GM21528 (cell line): ENCODE results near the gene MAGEH1.
"Not testable (repeated sequence)": the region's sequence is repeated elsewhere in the genome, so short reads cannot be mapped to it uniquely, and the experiment has no call there.

Experiments used
- ATAC-seq: cut with Tn5 transposase; IDR thresholded peaks from one replicate; pipeline ENCODE4 v1.9.1; 2021; ENCODE audit warnings: mild to moderate bottlenecking, moderate library complexity; ENCODE audit not compliant: unreplicated experiment, low FRiP score

Gene MAGEH1, protein sequence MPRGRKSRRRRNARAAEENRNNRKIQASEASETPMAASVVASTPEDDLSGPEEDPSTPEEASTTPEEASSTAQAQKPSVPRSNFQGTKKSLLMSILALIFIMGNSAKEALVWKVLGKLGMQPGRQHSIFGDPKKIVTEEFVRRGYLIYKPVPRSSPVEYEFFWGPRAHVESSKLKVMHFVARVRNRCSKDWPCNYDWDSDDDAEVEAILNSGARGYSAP

DNA sequence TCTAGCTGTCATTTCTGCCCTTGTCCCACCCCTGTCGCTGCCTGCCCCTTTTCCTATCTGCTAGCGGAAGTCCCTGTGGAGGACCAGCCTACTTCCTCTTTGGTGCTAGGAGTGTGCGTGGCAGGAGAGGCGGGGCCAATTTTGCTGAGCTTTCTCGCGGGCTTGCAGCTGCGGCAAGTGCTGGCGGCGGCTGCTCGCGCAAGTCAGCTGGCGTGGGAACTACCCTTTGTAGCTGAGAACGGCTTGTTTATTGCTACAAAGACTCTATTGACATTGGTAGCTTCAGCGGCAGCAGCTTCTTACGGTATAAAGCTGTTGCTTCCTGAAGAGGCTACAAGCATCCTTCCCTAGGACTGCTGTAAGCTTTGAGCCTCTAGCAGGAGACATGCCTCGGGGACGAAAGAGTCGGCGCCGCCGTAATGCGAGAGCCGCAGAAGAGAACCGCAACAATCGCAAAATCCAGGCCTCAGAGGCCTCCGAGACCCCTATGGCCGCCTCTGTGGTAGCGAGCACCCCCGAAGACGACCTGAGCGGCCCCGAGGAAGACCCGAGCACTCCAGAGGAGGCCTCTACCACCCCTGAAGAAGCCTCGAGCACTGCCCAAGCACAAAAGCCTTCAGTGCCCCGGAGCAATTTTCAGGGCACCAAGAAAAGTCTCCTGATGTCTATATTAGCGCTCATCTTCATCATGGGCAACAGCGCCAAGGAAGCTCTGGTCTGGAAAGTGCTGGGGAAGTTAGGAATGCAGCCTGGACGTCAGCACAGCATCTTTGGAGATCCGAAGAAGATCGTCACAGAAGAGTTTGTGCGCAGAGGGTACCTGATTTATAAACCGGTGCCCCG is at the start of gene MAGEH1:
TSS of gene MAGEH1 (plus strand) at position 138 of the 843 bp plus-strand sequence. CDS start at position 386, 248 bp downstream.
- ATAC-seq, result peak; percentile 98

DNA sequence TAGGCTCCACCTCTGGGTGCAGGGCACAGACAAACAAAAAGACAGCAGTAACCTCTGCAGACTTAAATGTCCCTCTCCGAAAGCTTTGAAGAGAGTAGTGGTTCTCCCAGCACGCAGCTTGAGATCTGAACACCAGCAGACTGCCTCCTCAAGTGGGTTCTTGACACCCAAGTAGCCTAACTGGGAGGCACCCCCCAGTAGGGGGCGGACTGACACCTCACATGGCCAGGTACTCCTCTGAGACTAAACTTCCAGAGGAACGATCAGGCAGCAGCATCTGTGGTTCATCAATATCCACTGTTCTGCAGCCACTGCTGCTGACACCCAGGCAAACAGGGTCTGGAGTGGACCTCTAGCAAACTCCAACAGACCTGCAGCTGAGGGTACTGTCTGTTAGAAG is 24.8 kb upstream of the MAGEH1 start:
- ATAC-seq, result not testable (repeated sequence)

DNA sequence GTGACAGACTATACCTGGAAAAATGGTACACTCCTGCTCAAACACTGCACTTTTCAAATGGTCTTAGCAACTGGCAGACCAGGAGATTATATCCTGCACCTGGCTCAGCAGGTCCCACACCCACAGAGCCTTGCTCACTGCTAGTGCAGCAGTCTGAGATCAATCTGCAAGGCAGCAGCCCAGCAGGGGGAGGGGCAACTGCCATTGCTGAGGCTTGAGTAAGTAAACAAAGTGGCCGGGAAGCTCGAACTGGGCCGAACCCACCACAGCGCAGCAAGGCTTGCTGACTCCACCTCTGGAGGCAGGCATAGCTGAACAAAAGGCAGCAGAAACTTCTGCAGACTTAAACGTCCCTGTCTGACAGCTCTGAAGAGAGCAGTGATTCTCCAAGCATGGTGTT is 8.5 kb upstream of the MAGEH1 start:
- ATAC-seq, result not testable (repeated sequence)

DNA sequence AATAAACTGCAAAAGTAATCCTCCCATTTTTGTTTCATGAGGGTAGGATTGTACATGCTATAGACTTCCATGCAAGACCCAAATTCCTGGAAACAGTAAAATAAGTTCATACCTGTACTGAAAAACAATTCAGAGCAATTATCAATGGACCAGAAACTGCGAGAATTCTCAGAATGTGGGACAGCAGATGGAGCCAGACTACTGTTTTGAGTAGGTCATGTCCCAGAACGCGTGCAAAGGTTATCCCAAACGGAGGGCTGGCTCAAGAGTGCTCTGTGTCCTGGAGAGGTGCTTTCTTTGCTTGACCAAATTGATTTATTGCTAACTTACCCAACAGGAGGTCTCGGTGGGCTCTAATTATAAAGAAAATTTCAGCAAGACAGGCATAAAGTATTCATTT is 1.7 kb upstream of the MAGEH1 start:
- ATAC-seq, result no peak

DNA sequence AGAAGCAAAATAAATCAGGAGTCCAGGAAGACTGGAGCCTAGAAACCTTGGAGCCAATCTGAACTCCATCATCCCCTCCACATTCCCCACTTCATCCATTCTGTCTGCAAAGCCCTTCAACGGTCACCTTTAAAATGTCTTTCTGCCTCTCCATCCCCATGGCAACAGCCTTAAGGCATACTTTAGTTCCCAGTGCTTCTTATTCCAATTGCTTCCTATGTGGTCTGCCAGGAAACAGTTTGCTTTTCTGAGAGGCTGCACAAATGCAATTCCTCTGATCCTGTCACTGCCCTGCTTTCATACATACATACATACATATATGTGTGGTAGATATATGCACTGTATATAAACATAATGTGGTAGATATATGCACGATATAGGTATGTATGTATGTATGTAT is 786 bp upstream of the MAGEH1 start:
- no peak for ATAC-seq

DNA sequence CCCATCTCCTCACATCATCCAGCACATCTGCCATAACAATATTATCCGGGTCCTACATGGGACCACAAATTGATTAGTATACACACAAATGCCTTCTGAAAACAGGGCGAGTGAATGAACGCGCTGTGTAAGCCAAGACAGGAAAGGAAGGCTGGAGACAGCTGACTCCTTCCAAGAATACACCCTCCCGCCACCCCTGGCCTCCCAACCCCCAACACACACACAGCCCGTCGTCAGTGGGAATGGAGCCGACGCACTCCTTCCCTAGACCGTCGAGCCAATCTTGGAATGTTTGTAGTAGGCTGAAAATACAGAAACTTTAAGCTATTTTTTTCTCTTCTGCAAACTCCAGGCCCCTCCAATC is 319 bp upstream of the MAGEH1 start:
- ATAC-seq, result peak; percentile 29

DNA sequence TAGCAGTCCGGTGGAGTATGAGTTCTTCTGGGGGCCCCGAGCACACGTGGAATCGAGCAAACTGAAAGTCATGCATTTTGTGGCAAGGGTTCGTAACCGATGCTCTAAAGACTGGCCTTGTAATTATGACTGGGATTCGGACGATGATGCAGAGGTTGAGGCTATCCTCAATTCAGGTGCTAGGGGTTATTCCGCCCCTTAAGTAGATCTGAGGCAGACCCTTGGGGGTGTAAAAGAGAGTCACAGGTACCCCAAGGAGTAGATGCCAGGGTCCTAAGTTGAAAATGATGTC is 852 bp downstream of the MAGEH1 start:
- ATAC-seq, result peak; percentile 12

DNA sequence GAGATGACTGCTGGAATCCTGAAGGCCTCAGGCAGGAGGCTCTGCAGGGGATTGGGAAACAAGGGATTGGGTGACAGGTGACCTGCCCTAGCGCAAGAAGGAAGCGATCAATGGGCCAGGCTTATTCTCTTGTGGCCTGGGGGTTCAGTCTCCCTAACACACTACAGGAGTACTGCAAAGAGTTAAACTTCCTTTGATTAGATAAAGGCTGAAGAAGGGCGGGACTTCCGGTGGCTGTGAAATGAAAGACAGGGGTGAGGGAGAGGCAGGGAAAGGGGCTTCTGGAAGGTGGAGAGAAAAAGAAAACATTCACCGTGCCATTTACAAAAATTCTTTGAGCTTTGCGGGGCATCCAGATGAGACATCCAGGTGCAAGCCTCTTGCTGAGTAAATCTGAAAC is 3.8 kb downstream of the MAGEH1 start:
- ATAC-seq, result not testable (repeated sequence)

DNA sequence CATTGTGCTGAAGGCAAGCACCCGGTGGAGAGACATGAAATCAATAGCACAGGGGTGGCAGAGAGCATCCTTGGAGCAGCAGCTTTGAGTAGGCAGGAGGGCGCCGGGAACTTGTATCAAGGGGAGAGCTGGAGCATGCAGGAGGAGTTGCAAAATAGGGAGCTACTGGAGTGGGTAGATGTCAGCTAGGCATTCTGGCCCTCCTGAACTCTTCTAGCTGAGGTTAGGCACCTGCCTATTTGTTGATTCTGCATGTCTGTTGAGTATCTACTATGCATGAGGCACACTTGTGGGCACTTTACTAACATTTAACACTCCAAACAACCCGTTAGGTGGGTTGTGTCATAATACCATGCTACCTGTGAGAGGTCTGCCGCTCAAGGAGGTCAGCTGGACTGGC is 7.5 kb downstream of the MAGEH1 start:
- not testable (repeated sequence) for ATAC-seq

DNA sequence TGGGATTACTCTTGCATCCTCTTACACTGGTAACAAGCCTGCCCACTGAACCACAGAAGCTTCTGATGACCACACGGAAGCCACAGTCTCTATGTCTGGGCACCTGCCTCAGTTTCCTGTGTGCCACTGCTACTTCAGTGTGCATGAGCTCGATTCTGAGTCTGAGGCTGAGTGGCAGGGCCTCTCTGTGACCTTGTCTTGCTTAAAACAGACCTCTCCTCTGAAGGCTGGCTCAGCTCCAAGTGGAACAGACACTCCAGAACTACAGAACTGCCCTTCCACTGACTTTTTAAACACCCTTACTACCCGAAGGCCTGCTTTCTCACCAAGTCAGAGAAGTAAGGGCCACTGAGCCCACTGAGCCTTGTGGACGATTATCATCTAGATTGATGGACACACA is 8.0 kb downstream of the MAGEH1 start:
- ATAC-seq, result not testable (repeated sequence)

DNA sequence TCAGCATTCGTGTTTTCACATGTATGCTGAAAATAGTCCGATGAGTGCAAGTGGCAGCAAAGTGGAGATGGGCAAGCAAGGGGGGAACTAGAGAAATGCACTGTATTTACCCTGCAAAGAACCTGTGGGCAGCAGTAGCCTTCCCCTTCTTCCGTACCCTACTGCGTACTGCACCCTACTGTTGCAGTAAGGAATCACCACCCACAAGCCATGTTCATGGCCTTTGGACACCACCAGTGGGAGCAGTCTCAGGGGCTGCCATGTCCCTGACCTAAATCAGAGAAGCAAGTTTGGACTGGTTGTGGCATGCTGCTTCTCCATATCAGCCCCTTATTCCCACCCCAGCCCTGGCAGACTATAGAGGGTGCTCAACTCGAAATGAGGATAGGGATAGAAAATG is 12.1 kb downstream of the MAGEH1 start:
- ATAC-seq, result not testable (repeated sequence)

DNA sequence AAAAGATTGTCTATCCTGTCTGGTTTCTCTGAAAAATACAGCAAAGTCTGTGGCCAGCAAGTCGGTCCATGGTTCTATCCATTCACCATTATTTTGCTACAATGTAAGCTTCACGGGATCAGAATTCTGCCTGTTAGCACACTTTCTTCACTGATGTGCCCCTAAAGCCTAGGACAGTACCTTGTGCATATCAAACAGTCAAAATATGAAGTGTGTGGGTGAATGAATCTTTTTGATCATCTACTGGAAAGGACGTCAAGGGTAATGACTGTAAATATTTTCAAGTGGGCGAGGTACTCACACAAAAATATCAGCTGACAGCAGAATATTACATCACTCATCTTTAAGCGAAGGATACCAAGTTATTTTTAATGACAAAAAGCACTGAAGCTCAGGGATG is 13.2 kb downstream of the MAGEH1 start:
- ATAC-seq, result not testable (repeated sequence)

DNA sequence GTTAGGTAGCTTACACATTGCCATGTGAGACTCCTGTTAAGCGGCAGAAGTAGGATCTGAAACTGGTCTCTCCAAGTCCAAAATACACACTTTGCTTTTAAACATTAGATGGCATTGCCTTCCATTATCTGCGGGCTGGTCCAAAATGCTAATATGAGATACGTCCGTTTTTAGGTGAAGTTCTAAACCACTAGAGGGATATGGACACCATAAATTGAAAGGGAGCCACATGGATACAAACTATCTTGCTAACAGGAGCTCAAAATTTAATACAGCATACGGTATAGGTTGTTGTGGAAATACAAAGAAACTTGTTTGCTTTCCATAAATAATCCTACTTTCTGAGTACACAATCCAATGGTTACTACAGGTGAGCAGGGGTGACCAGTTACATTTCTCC is 13.9 kb downstream of the MAGEH1 start:
- ATAC-seq, result not testable (repeated sequence)

DNA sequence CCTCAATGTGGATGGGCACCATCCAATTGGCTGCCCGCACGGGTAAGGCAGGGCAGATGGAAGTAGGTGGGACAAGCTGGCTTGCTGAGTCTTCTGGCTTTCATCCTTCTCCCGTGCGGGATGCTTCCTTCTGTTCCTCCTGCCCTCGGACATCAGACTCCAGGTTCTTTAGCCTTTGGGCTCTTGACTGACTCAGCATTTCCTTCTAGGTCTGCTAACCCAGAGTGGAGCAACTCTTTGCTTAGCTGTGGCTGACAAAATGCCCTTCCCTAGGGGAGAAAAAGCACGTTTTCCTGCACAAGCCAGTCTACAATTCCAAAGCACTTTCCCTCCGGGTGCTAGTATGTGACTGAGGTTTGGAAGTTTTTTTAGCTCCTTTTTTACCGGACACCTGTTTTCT is 28.0 kb downstream of the MAGEH1 start:
- not testable (repeated sequence) for ATAC-seq

DNA sequence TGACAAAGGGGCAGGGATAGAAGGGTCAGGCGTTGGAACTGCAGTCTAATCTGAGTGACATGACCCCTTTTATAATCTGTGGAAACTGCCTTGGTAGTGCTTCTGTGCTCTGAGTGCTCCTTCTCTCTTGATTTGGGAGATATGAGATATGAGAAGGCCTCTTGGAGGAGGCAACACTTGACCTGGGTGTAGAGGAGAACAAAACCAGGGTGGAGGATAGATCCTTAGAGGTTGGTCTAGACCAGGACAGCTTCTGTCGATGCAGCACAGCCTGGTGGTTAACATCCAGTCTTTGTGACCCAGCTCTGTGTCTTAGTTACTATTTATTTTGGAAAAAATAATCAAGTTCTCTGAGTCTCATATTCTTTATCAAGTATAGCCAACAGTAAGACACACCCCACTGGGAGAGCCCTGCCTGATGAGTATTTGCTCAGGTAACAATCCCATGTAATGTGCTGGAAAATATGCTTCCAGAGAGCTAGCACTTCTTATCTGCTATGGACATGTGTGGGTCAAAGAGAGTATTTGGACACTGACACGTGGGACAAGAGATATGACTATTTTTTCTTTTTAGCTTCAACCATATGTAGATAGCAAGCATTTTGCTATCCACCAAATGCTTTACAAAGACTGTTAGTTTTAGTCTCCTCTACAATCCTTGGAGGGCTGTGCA is 28.6 kb downstream of the MAGEH1 start:
- ATAC-seq, result no peak

DNA sequence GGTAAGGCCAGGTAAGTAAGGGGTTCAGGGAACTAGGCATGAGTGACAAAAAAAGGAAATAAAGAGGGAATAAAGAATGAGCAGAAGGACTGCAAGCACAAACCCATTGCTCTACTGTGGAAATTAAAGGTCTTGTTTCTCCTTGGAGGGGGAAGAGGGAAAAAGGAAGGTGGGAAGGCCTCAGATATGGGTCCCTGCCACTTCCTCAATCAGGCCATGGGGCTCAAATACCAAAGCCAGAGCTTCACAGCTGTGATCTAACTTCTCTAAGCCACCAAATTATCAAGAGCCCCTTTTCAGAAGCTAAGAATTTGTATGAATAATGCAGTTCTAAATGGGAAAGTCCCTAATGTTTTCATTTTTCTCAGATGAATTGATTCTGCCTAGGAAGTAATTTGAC is 33.0 kb downstream of the MAGEH1 start:
- ATAC-seq, result no peak

DNA sequence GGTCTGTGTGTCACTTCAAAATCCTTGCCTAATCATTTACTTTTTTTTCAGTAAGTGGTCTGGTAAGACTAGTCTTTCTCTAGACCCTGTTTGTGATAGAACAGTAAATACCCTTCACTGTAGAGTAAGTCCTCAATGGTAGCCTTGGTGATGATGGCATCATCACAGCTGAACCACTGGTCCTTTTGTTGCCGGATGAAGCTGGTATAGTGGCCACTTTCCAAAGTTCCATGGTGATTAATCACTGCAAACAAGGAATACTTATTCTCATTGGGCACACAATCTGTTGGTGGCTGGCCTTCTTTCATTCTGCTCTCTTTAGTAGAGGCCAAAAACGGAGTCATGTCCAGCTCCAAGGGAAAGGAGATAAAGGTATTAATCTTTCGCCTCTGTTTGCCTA is 34.8 kb downstream of the MAGEH1 start:
- ATAC-seq, result no peak

DNA sequence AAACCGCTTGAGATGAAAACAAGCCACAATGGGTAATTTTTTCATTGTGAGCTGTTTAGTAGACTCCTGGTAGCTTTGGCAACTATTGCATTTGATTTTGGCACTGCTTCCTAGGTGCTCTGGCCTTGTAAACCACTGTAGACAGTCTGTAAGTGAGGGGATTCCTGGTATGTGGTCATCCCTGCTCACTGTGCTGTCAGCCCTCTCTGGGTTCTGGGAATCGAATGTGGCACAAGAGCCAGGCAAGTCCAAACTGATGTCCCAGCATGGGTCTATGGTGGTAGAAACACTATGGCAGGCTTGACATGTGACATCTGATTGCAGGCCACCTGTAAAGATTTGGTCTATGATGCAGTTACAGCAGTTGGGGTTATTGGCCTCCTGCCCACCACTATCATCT is 35.2 kb downstream of the MAGEH1 start:
- ATAC-seq, result no peak

DNA sequence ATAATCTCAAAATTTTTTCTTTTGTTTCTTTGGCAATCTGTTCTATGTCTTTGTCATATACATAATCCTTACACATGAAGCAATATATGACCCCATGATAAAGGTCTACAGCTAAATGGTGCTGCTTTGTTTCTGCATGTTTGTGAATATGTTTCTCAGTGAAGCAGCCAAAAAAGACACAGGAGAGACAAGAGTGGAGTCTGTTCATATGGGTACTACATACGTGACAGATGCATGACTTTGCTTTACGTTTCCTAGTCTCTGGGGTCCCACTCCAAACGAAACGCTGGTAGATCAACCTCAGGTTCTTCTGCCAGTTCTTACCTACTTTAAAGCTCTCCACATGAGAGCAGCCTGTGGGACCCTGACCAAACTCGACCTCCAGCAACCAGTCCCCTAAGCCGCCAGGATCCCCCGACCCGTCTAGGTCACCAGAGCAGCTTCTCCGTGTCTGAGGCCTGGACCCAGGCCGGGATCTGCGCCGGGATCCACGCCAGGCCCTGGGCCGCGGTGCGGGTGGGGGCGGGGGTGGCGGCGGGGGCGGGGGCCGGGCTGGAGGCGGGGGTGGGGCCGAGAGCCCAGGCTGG is 36.2 kb downstream of the MAGEH1 start:
- peak; percentile 7 for ATAC-seq

DNA sequence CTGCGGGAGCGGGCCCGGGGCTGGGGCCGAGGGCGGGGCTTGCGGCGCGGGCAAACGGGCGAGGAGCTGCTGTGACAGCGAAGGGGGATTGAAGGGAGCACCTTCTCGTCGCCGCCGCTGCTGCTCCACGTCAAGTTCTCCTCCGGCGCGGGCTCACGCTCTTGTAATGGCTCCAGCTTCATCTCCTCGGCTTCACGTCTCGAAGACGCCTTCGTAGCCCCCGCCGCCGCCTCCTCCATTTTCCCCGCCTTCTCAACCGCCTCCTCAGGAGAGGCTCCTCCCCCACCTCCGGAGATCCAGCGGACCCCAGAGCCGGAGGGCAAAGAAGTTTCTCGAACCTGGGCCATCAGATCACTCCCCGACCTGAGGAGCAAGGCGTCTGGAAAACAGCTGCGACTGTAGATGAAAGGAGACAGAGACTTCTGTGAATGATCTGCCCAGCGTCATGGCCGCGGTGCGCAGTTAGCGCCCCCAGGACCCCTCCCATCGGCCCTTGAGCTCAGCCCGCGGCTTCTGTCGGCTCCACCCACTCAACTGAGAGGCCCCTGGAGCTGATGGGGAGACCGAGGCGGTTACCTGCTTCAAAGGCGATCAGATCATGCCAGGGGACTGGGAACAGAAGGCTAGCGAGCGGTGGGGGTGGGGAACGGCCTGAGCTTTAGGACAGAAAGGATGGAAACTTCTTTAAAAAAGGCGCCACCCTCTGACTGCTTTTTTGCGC is 36.8 kb downstream of the MAGEH1 start:
- ATAC-seq, result peak; percentile 61
